Measurements from ENCODE around the gene KDM6B.
A peak's percentile ranks its signal among the peaks of the same experiment; 100 is the strongest.

The KDM6B gene

GRCh38 chr17:7824021-7824924 lies 9.7 kb upstream of the KDM6B start:
- no peak for DNase-seq

GRCh38 chr17:7825206-7825990 lies 8.6 kb upstream of the KDM6B start:
- DNase-seq: no peak

GRCh38 chr17:7830616-7831015 lies 3.4 kb upstream of the KDM6B start:
- DNase-seq: no peak

- DNase-seq: no peak
Measured at GRCh38 chr17:7831233-7831632, 2.8 kb upstream of the KDM6B start.

GRCh38 chr17:7832431-7832830 lies 1.6 kb upstream of the KDM6B start:
- DNase-seq: no peak

- no peak for DNase-seq
Measured at GRCh38 chr17:7833011-7833794, 814 bp upstream of the KDM6B start.

GRCh38 chr17:7834542-7834956 lies 532 bp downstream of the KDM6B start:
- DNase-seq: no peak

GRCh38 chr17:7834957-7835813 lies 1.2 kb downstream of the KDM6B start:
- peak; percentile 99 for DNase-seq

- peak; percentile 80 for DNase-seq
Measured at GRCh38 chr17:7835814-7836595, 2.0 kb downstream of the KDM6B start.

GRCh38 chr17:7836596-7837407 lies 2.8 kb downstream of the KDM6B start:
- DNase-seq: peak; percentile 90

GRCh38 chr17:7837408-7838088 lies 3.5 kb downstream of the KDM6B start:
- DNase-seq: no peak

GRCh38 chr17:7838090-7839075 lies 4.4 kb downstream of the KDM6B start:
- DNase-seq: peak; percentile 80

- no peak for DNase-seq
Measured at GRCh38 chr17:7839190-7839875, 5.3 kb downstream of the KDM6B start.

- DNase-seq: no peak
Measured at GRCh38 chr17:7839876-7840261, 5.9 kb downstream of the KDM6B start.

- no peak for DNase-seq
Measured at GRCh38 chr17:7840441-7840840, 6.4 kb downstream of the KDM6B start.

GRCh38 chr17:7840875-7841274 lies 6.9 kb downstream of the KDM6B start:
- DNase-seq: no peak

- peak; percentile 91 for DNase-seq
Measured at GRCh38 chr17:7841396-7841914, 7.4 kb downstream of the KDM6B start.
